H1 (cell line): Measurements from ENCODE around the gene STT3A. TPM values are rescaled to one million over a fixed set of nuclear protein-coding genes. Genes with fewer than 3 reads are reported as not detected.

Source experiments
- BRCA1 ChIP-seq: IDR thresholded peaks from 2 replicates; pipeline ENCODE4 v1.6.1; 2012; ENCODE audit warnings: low read depth, low read length, improper control_type of control experiment
- EZH2 ChIP-seq: fragments of 200-600 bp; sonication (generic); IDR thresholded peaks from 2 replicates; pipeline ENCODE4 v1.7.1; 2012; ENCODE audit warnings: low read depth, mild to moderate bottlenecking, moderate library complexity, low read length, inconsistent platforms; ENCODE audit not compliant: severe bottlenecking
- GTF2F1 ChIP-seq: IDR thresholded peaks from 2 replicates; pipeline ENCODE4 v1.6.1; 2012; ENCODE audit warnings: low read depth, low read length, improper control_type of control experiment, borderline replicate concordance
- JUND ChIP-seq: IDR thresholded peaks from 2 replicates; pipeline ENCODE4 v1.6.1; 2011; ENCODE audit warnings: mild to moderate bottlenecking, improper control_type of control experiment, low read length
- KDM1A ChIP-seq: fragments of 200-600, 300-600 bp; sonication (generic); IDR thresholded peaks from 2 replicates; pipeline ENCODE4 v1.7.1; 2016; ENCODE audit warnings: mild to moderate bottlenecking, low read length, borderline replicate concordance
- MAX ChIP-seq: IDR thresholded peaks from 2 replicates; pipeline ENCODE4 v1.6.1; 2012; ENCODE audit warnings: inconsistent platforms
- TAF7 ChIP-seq: optimal IDR thresholded peaks from 2 replicates; pipeline ENCODE3; 2011; ENCODE audit warnings: low read depth, mild to moderate bottlenecking, inconsistent platforms, low read length, moderate library complexity, borderline replicate concordance
- TCF12 ChIP-seq: IDR thresholded peaks from 2 replicates; pipeline ENCODE4 v1.6.1; 2011; ENCODE audit warnings: low read depth, mild to moderate bottlenecking, low read length
- polyA plus RNA-seq, 7 experiments: library from polyadenylated mRNA; depleted of rRNA in 3 of 7; stranded (reverse) in 5 of 7; unstranded in 2 of 7; fragments of >200 nt in 5 of 7; fragments of 200-250 nt in 2 of 7; gene quantifications; 1 replicate in 5 of 7; 2 replicates in 1 of 7; 4 replicates in 1 of 7; pipeline versions ENCODE4 v1.2.1 to v1.2.3, GENCODE V29; 2011 to 2013; ENCODE audit warnings: missing spikeins in 2 of 7, mixed read lengths in 2 of 7
- total RNA-seq: library from RNA; stranded (reverse); fragmentation: NEBNext Ultra II Directional; extraction: Animal tissue kit (Norgen Biotek cat#: 25700); gene quantifications from 2 replicates; pipeline ENCODE4 v1.2.1, GENCODE V29; 2021

STT3A gene
- total and polyA plus RNA-seq, 2 of the 8 experiments (the other 6 are each of a cell fraction or from before 2014, with no cell fraction given) = 173 to 211 TPM

GRCh38 chr11:125618383-125618782, 25.7 kb downstream of the STT3A start (continued):
- TF ChIP-seq EZH2 (no peak), MAX (no peak), KDM1A (no peak), BRCA1 (no peak), TCF12 (no peak), GTF2F1 (no peak), TAF7 (no peak), JUND (no peak)
